Measurements from ENCODE around the gene PRR23A. TPM values are rescaled to one million over a fixed set of nuclear protein-coding genes. Genes with fewer than 3 reads are reported as not detected.

PRR23A gene
- total RNA-seq, 1 donor from 2014 or later: not detected

DNA sequence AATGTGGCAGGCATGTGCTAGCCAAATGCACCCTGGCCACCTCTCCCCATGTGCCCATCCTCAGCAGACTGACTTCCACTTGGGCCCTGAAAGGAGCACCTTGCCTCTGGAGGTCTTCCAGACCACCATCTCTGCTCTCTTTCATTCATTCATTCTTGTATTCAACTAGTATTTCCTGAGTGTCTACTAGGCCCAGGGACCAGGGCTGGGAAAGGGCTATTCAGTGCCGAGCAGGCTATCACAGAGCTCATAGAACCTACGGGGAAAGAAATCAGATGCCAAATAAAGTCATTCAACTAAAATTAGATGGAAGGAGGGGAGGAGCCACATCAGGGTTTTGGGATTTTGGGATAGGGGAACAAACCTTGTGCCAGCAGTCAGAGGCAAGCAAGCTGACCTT lies 18.9 kb downstream of the PRR23A start:
- no peaks in the 10 kb centered on the region for H3K27me3 ChIP-seq (ENCODE audit: insufficient read depth, low read length)
- H3K9me3 ChIP-seq (ENCODE audit: insufficient read depth, low read depth, low read length): no peaks in the 10 kb centered on the region
- H4K20me1 ChIP-seq (ENCODE audit: insufficient read depth, low read length): no peaks in the 10 kb centered on the region
- H3K9me3 Mint-ChIP-seq (ENCODE audit: unreplicated experiment): peaks cover 2% of the 10 kb centered on the region
- H3K4me3 ChIP-seq (ENCODE audit: insufficient read depth, low read depth, low read length): no peak overlapping the region
- H3K27me3 Mint-ChIP-seq (ENCODE audit: low read depth, unreplicated experiment): peaks cover 46% of the 10 kb centered on the region
- H3K36me3 Mint-ChIP-seq (ENCODE audit: low read depth, unreplicated experiment): no peaks in the 10 kb centered on the region
- no peaks in the 10 kb centered on the region for H3K4me1 ChIP-seq (ENCODE audit: insufficient read depth, low read length)
- no peak overlapping the region for H3K27ac ChIP-seq (ENCODE audit: low read depth, low read length)
- no peak overlapping the region for H3K4me3 Mint-ChIP-seq (ENCODE audit: unreplicated experiment)
- no peak overlapping the region for H3K27ac Mint-ChIP-seq (ENCODE audit: unreplicated experiment)
- no peaks in the 10 kb centered on the region for H3K4me1 Mint-ChIP-seq (ENCODE audit: low read depth, unreplicated experiment)
- DNase-seq (ENCODE audit: low read depth): no peak
- TF ChIP-seq EZH2 (IDR thresholded peaks at IDR 0.05; ENCODE audit: insufficient read depth, low read length): no peak
- TF ChIP-seq, protein P1, sequence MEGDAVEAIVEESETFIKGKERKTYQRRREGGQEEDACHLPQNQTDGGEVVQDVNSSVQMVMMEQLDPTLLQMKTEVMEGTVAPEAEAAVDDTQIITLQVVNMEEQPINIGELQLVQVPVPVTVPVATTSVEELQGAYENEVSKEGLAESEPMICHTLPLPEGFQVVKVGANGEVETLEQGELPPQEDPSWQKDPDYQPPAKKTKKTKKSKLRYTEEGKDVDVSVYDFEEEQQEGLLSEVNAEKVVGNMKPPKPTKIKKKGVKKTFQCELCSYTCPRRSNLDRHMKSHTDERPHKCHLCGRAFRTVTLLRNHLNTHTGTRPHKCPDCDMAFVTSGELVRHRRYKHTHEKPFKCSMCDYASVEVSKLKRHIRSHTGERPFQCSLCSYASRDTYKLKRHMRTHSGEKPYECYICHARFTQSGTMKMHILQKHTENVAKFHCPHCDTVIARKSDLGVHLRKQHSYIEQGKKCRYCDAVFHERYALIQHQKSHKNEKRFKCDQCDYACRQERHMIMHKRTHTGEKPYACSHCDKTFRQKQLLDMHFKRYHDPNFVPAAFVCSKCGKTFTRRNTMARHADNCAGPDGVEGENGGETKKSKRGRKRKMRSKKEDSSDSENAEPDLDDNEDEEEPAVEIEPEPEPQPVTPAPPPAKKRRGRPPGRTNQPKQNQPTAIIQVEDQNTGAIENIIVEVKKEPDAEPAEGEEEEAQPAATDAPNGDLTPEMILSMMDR (IDR thresholded peaks at IDR 0.05; ENCODE audit: insufficient read depth, low read depth, low read length): no peak
- no peak overlapping the region for H3K4me2 ChIP-seq (ENCODE audit: low read length)
- no peak overlapping the region for H3K9ac ChIP-seq (ENCODE audit: low read length)
- no peak overlapping the region for H2AFZ ChIP-seq (ENCODE audit: low read depth, low read length)
- H3K36me3 ChIP-seq (ENCODE audit: insufficient read depth, low read length): no peaks in the 10 kb centered on the region
- no peaks in the 10 kb centered on the region for H3K79me2 ChIP-seq (ENCODE audit: insufficient read depth, low read length)
- FAIRE-seq: no peak

DNA sequence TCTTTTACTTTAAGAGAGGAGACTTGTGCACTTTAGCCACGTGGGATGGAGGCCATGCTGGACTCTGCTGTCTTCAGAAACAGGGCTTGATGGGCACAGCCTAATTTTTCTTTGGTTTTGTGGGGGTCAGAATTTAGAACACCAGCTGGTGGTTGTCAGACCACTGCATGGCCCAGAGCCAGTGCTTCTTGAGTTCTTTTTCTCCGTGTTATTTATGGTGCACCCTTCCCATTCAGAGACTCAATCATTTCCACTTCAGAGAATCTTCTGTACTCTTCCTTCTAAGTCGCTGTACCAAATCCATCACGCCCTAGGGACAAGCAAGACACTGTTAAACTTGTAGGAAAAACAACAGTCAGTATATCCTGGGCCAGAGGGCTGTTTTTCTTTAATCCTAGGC lies 20.1 kb downstream of the PRR23A start:
- H3K9me3 ChIP-seq (ENCODE audit: insufficient read depth, low read depth, low read length): no peaks in the 10 kb centered on the region
- H3K79me2 ChIP-seq (ENCODE audit: insufficient read depth, low read length): no peaks in the 10 kb centered on the region
- no peaks in the 10 kb centered on the region for H3K36me3 ChIP-seq (ENCODE audit: insufficient read depth, low read length)
- no peak for DNase-seq (ENCODE audit: low read depth)
- no peak overlapping the region for H3K4me2 ChIP-seq (ENCODE audit: low read length)
- Mint-ChIP-seq H3K36me3 (ENCODE audit: low read depth, unreplicated experiment) (no peaks in the 10 kb centered on the region), H3K27me3 (ENCODE audit: low read depth, unreplicated experiment) (peaks cover 49% of the 10 kb centered on the region), H3K9me3 (ENCODE audit: unreplicated experiment) (peaks cover 2% of the 10 kb centered on the region), H3K27ac (ENCODE audit: unreplicated experiment) (no peak overlapping the region), H3K4me1 (ENCODE audit: low read depth, unreplicated experiment) (no peaks in the 10 kb centered on the region), H3K4me3 (ENCODE audit: unreplicated experiment) (no peak overlapping the region)
- H3K9ac ChIP-seq (ENCODE audit: low read length): no peak overlapping the region
- H3K27ac ChIP-seq (ENCODE audit: low read depth, low read length): no peak overlapping the region
- no peak for FAIRE-seq
- no peak overlapping the region for H3K4me3 ChIP-seq (ENCODE audit: insufficient read depth, low read depth, low read length)
- no peak overlapping the region for H2AFZ ChIP-seq (ENCODE audit: low read depth, low read length)
- H3K4me1 ChIP-seq (ENCODE audit: insufficient read depth, low read length): no peaks in the 10 kb centered on the region
- no peaks in the 10 kb centered on the region for H3K27me3 ChIP-seq (ENCODE audit: insufficient read depth, low read length)
- H4K20me1 ChIP-seq (ENCODE audit: insufficient read depth, low read length): no peaks in the 10 kb centered on the region
- TF ChIP-seq, protein P1 (IDR thresholded peaks at IDR 0.05; ENCODE audit: insufficient read depth, low read depth, low read length): no peak
- TF ChIP-seq EZH2 (IDR thresholded peaks at IDR 0.05; ENCODE audit: insufficient read depth, low read length): no peak

DNA sequence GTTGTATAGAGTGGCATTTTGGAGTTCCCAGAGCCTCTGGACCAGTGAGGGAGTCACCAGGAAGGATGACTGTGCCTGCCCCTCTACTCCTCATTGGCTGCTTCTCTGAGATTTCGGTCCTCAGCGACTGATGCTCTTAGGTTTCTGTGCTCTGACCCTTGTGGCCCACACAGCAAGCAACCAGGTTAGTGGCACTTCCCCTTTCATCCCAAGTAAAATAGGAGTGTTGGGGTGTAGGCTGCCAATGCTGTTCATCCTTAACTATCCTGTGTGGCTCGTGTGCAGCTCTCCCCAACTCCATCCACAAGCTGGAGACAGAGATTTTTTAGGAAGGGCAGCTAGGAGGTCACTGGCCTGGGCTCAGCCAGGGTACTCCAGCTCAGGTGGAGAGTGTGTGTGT lies 21.3 kb downstream of the PRR23A start:
- no peak overlapping the region for H3K27ac Mint-ChIP-seq (ENCODE audit: unreplicated experiment)
- Histone ChIP-seq H3K27ac (ENCODE audit: low read depth, low read length) (no peak overlapping the region), H3K9me3 (ENCODE audit: insufficient read depth, low read depth, low read length) (no peaks in the 10 kb centered on the region)

More for the DNA sequence above, 21.3 kb downstream of the PRR23A start:
- FAIRE-seq (no peak), DNase-seq (ENCODE audit: low read depth) (no peak)
- Histone ChIP-seq H3K4me1 (ENCODE audit: insufficient read depth, low read length) (no peaks in the 10 kb centered on the region), H2AFZ (ENCODE audit: low read depth, low read length) (no peak overlapping the region), H4K20me1 (ENCODE audit: insufficient read depth, low read length) (no peaks in the 10 kb centered on the region), H3K4me3 (ENCODE audit: insufficient read depth, low read depth, low read length) (no peak overlapping the region), H3K4me2 (ENCODE audit: low read length) (no peak overlapping the region), H3K36me3 (ENCODE audit: insufficient read depth, low read length) (no peaks in the 10 kb centered on the region), H3K9ac (ENCODE audit: low read length) (no peak overlapping the region), H3K27me3 (ENCODE audit: insufficient read depth, low read length) (no peaks in the 10 kb centered on the region), H3K79me2 (ENCODE audit: insufficient read depth, low read length) (no peaks in the 10 kb centered on the region)
- Mint-ChIP-seq H3K9me3 (ENCODE audit: unreplicated experiment) (peaks cover 2% of the 10 kb centered on the region), H3K27me3 (ENCODE audit: low read depth, unreplicated experiment) (peaks cover 54% of the 10 kb centered on the region), H3K4me1 (ENCODE audit: low read depth, unreplicated experiment) (no peaks in the 10 kb centered on the region), H3K4me3 (ENCODE audit: unreplicated experiment) (no peak overlapping the region), H3K36me3 (ENCODE audit: low read depth, unreplicated experiment) (no peaks in the 10 kb centered on the region)
- TF ChIP-seq, protein P1 (IDR thresholded peaks at IDR 0.05; ENCODE audit: insufficient read depth, low read depth, low read length): no peak
- no peak for TF ChIP-seq EZH2 (IDR thresholded peaks at IDR 0.05; ENCODE audit: insufficient read depth, low read length)
